ENCODE results near the gene SNAP23.

SNAP23 gene

DNA sequence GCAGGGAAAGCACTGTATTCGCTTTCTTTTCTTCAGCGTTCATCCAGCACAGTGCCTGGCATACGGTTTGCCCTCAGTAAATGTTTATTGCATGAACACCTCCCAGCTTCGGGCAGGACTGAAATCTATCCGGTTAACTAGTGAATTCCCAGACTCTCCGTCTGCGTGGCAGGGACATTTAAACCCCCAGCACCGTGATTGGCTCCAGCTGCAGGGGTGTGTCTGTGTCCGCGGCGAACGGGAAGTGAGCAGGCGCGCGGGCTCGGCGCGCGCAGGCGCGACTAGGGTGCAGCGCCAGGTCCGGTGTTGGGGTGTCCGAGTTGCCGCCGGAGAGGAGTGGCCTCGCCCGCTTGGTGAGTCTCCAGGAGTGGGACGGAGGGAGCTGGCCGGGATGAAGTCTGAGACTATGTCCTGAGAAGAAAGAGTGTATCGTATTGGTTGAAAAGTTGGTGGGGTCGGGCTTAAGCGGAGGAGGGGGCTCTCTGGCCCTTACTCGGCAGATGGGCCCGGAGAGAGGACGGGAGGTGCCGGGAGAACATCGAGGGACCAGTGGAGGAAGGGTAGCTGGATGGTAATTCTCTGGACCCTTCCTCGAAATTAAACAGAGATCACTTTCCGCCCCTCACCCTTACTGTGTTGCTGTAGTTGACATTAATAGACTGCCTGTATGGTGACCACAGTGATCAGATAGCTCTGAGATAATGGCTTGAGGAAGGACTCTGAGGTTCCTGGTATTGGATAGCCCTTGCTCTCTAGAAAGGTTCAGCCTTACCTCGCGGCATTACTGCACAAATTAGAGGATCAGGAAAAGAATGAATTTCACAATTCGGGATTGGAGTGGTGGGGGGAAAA, at the start of gene SNAP23:
SNAP23 (plus strand) TSS at position 274 of the 852 bp plus-strand sequence. CDS start 16,213 bp downstream, outside the sequence.
- DNase-seq, result peak; percentile 50

DNA sequence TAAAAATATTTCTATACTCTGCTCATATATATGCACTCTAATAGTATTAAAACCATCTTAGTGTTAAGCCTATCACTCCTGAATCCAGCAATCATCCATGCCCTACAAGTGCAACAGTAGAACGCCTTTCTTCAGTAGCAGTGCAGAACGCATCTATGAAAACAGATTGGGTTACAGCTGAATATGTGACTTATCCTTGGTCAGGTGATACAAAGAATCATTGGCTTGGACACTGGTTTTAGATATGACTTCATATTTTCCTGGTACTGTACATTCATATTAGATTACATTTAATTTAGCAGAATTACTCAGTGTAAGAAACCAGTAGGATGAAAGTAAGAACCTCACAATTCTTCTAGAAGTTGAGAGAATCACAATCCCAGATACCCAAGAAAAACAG, 47.8 kb upstream of the SNAP23 start:
- DNase-seq, result no peak

DNA sequence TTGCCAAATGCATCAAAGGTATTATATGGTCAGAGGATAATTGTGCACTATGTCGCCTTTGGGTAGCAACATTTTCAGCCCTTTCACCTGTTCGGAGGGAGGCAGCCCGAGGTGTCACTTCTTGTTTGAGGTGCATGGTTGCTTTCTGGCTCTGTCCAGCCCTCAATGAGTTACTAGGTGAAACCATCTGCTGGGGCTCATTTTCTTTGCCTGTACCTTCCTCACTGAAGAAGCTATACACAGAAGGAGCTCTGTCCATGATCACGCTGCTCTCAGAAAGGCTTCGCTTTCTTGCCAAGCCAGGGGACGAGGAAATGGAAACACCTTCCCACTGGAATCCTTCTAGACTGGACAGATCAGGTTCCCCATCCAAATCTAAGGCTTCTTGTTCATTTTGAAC, 47.2 kb upstream of the SNAP23 start:
- DNase-seq, result no peak

DNA sequence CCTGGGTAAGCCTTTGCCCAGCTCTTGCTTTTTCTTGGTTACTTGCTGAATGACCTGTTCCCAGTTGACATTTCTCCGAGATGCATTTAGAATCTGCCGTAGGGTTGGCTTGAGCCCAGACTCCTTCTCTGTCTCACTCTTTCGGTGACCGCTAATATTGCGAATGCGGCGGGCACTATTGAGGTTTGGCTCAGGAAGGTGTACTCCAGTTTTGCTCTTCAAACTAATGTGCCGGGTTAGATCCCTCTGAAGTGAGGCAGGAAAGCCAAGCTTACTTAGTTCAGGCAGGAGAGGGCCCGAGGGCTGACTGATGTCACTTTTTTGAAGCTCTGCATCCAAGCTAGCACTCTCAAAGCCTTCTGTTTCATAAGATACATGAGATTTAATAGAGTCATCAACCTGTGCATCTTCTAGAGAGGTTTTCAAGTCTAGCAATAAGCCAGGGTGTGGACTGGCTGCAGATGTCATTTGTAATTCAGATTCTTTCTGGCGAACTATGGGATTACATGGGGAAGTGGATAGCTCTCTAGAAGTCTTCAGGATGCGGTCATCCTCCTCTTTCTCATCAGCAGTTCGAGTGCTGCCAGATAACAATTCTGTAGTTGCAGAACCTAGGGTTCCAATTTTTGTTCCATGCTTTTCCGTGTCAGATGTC, 45.5 kb upstream of the SNAP23 start:
- DNase-seq, result no peak

DNA sequence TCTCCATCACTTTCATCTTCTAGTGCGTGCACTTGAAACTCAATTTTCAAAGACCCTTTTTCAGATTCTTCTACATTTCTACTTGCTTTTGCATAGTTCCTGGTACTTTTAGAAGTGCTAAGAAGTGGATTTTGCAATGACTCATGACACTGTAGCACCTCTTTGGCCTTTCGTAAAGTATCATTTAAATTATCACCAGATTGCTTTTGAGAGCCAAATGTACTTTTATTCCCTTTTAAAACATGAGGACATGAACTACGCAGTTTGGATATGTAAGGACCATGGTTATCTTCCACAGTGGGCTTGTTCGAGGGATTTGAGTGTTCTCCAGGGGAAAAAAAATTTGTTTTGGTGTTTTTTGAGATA, 45.0 kb upstream of the SNAP23 start:
- no peak for DNase-seq

DNA sequence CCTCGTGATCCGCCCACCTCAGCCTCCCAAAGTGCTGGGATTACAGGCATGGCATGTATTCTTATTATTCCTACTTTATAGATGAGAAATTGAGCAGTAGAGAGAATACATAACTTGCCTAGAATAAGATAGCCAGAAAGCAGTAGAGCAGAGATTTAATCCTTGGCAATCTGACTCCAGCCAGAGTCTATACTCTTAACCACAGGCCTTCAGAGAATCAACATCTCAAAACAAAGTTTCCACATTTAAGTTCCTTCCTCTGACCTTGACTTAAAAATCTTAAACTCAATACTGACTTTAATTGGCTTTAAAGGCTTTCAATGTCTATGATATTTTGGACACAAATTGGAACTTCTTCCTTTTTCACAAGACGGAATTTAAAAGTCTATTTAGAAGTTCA, 41.6 kb upstream of the SNAP23 start:
- no peak for DNase-seq

DNA sequence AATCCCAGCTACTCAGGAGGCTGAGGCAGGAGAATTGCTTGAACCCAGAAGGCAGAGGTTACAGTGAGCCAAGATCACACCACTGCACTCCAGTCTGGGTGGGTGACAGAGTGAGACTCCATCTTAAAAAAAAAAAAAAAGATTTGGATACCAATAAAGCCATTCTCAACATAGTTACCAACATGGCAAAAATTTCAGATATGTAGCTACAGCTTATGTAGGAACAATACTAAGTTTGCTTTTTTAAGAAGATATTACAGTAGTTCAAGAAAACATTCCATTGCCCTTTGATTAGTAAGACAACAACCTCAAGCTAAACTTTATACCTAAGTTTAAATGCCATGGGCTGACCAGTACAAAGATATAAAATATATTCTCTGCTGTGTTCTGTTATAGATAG, 38.9 kb upstream of the SNAP23 start:
- no peak for DNase-seq

DNA sequence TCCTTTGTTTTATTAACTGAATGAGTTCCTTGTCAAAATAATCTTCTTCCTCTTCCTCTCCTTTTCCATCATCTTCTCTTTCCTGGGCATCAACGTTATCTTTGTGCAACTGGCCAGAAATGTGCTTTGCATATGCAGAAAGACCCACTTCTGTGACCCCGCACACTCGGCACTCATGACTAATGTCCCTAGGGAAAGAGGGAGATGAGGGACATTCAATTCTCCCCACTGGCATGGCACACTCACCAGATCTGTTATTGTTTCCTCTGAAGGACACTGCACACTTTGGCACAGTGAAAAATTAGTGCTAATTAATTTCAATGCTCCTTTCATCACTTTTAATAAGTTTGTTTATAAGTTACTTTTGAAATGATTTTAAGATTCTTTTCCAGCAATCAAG, 38.5 kb upstream of the SNAP23 start:
- DNase-seq, result no peak

DNA sequence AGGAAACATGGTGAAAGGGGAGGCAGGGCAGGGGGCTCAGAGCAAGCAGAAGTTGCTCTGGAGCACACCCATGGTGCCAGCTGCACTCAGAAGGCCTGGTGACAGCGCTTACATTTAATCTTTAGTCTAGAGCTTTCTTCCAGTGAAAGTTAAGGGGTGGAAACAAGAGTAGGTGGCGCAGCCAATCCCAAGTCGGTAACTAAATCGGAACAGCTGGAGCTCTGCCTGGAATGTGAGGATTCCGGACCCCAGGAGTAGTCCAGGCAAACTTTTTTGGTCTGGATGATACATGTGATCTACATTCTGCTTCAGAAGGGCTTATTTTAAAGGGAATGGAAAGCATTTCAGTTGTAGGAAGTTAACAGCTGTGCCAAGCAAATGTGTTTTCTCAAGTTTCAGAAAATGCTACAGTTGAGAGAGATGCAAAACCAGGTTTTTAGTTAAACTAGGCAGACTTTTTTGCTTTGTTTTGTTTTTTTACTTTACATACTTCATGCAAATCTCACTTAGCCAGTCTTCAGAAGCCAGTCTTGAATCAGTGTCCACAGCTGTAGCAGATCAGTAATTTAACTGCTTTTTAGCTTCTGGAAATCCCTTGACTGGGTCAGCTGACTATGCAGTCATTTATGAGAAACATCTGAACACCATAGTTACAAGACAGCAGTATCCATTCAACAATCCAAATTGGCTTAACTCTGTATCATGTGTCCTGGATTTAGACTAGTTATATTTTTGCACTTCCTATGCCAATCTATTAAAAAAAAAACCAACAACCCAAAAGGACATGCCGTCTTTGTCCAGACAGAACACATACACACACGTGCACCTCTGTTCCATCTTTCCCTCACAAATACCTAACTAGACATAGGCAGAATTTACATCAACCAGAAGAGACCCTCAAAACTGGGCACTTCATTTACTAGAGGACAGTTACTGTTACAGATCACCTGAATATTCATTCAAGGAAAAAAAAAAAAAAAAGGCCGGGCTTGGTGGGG, 37.7 kb upstream of the SNAP23 start:
- DNase-seq, result no peak

DNA sequence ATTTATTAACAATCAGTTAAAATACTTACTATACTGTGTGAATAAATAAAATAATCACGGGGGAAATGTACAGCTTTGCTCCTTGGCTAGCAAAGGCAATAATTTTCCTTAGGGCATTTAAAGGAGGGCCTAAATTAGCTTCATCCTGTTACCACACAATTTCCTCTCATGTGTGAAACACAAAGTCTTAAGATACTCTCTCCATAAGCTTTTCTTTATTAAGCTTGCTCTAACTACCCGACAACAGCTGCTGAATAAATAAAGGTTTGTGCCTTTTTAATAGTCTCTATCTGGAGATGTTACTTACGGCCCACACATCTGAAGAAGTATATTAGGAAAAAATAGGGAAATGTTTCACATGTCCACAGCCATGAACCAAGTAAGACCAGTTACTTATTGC, 34.2 kb upstream of the SNAP23 start:
- DNase-seq, result no peak

DNA sequence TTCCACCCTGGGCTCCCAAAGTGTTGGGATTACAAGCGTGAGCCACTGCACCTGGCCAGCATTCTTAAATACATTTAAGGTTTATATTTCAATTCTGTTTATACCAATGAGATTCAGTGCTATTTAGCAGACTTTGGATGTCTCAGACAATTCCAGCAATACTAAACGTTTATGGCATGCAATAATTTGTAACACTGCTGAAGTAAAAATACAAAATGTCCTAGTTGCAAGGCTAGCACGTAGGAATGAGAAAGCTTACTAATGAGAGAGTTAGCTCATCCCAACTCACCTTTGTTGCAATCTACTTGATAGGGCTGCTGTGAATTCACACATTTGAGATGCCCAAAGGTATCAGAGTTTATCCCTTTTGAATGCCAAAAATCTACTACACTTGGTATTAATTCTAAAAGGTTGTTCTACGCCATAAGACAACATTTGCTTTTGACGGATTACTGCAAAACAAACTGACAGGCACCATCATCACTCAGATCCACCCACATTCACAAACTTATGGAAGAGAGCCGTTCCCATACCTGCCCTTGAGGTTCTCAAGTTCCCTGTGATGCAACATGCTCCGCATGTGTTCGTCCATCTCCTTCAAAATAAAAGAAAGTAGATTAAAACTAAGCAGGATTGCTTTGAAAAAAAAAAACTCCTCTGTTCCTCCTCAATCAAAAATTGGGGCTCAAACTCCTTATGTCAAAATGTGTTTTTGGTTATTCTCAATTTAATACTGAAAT, 29.7 kb upstream of the SNAP23 start:
- DNase-seq, result no peak

DNA sequence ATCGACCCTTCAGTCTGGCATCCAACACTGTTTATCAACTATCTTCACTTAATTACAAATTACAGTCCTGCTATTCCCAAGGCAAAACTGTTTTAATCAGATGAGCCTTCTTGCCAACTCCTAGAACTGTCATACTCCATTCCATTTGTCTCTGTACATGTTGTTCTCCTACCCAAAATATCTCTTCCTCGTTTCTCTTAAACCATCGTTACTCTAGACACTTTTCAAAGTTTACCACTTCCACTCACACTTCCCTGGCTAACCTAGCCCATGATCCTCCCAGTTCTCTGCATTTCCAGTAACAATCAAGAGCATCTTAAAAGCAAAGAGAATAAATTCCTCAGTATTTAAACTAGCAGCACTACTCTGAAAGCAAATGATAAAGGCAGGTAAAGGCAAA, 24.4 kb upstream of the SNAP23 start:
- no peak for DNase-seq

DNA sequence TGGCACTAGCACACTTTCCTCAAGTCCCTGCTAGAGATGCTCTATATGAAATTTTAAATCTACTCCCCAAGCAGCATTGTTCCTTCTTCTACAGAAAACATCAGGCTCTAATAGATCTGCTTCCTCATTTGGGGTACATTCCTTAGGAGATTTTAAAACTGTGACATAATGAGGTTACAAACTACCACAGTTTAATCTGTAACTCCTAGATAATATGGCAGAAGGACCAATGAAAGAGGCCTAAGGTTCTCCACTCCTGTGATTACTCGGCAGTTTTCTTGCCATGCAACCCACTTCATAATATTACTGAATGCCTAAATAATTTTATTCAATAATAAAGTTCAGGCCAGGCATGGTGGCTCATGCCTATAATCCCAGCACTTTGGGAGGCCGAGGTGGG, 20.6 kb upstream of the SNAP23 start:
- no peak for DNase-seq

DNA sequence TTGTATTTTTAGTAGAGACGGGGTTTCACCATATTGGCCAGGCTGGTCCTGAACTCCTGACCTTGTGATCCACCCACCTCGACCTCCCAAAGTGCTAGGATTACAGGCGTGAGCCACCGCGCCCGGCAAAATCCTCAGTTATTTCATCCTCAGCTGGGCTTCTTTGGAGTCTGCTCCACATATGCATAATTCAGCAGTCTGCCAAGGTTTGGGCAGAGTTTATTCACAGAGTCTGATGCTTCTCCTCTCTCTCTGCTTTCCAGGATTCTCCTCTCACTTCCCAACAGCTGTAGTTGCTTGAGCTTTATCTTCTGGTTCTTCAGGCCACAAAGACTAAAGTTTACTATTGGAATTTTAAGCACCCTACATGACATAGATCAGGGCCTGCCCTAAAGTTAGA, 12.7 kb upstream of the SNAP23 start:
- DNase-seq, result no peak

DNA sequence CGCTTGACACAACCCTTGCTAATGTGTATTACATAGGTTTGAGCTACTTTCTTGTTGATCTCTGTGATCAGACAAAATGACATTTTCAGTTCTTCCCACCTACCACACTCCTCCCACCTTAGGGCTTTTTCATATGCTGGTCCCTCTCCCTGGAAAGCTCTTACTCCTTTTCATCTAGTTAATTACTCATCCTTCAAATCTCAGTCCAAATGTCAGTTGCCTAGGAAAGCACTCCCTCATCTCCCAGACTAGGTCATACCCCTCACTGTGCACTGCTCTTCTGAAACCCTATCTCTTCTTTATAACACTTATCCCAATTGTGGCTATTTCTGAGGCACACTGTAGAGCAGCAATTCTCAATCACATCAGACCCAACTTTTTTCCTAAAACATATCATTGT, 11.8 kb upstream of the SNAP23 start:
- DNase-seq, result no peak

DNA sequence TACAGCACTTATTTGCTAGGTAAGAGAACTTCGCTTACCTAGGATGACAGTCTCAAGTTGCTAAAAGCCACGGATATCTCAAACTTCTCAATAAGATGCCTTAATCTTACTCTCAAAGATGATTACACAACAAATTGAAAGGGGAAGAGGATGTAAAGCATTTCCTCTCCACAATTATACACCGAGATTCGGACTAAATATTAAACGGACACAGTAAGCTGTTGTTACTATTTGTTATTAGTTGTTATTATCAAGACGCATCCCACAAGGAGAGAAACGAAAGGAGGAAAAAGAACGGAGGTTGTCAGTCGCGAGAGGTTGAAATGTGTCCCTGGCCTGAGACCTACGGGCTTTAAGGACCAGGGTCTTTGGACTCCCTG, 5.2 kb upstream of the SNAP23 start:
- DNase-seq, result no peak

DNA sequence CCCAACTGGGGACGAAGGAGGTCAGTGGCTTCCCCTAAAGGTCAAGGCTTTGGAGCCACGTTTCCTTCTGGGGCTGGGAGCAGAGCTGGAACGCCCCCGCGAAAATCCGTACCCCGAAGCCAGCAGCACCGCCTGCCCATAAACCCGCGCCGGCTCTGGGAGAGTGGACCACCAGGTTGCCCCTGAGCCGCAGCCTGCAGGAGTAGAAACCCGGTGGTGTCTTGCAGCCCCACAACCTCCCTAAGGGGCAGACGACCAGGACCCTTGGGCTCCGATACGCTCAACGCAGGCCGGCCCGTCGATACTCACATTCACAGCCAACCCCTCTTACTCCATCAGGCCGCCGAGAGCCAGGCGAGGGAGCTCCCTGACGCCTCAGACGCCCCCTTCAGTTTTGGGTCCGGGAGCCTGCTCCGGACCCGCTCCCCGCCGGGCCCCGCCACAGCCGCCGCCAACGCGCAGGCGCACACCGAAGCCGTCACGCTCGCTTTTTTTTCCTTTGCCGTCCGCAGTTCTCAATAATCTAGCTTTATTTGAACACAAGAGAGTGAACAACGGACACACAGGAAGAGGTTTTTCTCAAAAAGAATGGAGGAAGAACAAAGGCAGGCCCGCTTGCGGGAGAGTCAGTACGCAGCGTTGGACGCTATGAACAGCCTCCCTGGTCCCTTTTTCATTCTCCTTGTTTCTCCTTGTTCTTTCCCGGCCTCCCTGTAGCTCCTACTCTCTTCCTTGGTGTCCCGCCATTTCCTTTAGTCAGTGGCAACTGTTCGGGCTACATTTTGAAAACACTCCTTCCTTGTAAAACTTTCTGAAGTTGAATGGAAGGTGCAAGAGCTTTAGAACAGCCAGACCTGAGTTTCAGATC, 4.5 kb upstream of the SNAP23 start, which contains the start of gene ZNF106:
ZNF106 (minus strand) TSS at position 471 of the 868 bp plus-strand sequence. CDS start 18,852 bp downstream, outside the sequence.
- peak; percentile 56 for DNase-seq

DNA sequence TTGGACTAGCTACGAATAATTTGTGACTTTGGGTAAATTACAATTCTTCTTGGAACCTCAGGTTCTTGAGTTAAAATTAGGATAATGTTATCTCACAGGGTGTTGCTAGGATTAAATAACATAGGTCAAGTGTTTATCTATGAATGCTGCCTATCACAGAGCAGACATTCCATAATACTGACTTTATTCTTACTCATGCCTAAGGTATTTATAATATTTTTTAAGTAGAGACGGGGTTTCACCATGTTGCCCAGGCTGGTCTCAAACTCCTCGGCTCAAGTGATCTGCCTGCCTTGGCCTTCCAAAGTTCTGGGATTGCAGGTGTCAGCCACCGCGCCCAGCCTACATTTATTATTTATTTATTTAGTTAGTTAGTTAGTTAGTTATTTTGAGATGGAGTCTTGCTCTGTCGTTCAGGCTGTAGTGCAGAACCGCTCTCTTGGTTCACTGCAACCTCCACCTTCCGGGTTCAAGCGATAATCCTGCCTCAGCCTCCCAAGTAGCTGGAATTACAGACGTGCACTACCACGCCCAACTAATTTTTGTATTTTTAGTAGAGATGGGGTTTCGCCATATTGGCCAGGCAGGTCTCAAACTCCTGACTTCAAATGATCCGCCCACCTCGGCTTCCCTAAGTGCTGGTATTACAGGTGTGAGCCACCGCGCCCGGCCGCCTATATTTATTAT, 3.8 kb upstream of the SNAP23 start:
- DNase-seq, result no peak

DNA sequence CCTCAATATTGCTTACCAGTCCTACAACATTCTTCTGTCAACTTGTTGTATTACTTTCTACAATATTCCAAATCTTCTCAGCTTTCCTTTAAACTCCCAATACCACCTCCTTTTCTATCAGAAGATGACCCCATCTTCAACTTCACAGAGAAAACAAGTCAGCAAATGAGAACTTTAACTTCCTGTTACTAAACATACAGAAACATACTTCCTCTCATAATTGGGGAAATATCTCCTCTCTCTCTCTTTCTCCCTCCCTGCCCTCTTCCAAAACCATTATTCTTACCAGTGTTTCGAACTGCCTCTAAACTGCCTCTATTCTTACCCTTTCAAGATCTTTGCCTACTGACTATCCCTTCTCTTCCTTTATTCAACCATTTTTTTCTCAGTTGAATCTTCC, 1.8 kb upstream of the SNAP23 start:
- no peak for DNase-seq

DNA sequence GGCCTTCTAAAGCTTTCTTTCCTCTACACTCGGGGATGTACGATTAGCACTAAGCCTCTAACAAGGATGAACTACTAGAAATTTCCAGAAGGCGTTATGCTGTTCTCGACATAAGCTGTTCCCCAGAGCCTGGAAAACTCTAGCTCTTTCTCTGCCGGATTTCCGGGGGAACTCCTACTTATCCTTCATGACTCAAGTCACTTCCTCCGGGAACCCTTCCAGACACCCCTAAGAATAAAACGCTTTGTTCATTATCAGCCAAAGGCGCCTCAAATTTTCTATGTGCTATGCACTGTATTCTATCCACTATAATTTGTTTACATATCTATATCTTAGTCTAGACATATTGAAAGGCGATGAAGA, 455 bp upstream of the SNAP23 start:
- DNase-seq, result no peak

Data from NCI-H2107 (cell line).